Liver (tissue), 9 donors: ENCODE data around the gene CASQ1. TPM values are rescaled to one million over a fixed set of nuclear protein-coding genes. Genes with fewer than 3 reads are reported as not detected.

Source experiments
- DNase-seq: peaks from one replicate; pipeline ENCODE4 v3.0.0-alpha.2; 2017; ENCODE audit warnings: low spot score
- H3K27ac ChIP-seq, 2 donors: one replicate each; pipeline ENCODE4 v1.7.0; 2013; ENCODE audit warnings: inconsistent platforms in 2 of 2, low read length in 2 of 2, control low read depth in 1 of 2, low read depth in 1 of 2, mild to moderate bottlenecking in 1 of 2
- H3K27me3 ChIP-seq, 4 donors: one replicate each; pipeline versions ENCODE4 v1.6.1 to v1.7.0; 2013; ENCODE audit warnings: low read length in 3 of 4, inconsistent platforms in 1 of 4, mild to moderate bottlenecking in 1 of 4, moderate library complexity in 1 of 4; ENCODE audit not compliant: control insufficient read depth in 4 of 4, insufficient read depth in 4 of 4
- H3K36me3 ChIP-seq, 4 donors: one replicate each; pipeline versions ENCODE4 v1.6.1 to v1.7.0; 2013; ENCODE audit warnings: low read length in 3 of 4, mild to moderate bottlenecking in 3 of 4, low read depth in 1 of 4, moderate library complexity in 1 of 4; ENCODE audit not compliant: control insufficient read depth in 4 of 4, insufficient read depth in 3 of 4
- H3K4me1 ChIP-seq, 4 donors: one replicate each; pipeline versions ENCODE4 v1.6.1 to v1.7.0; 2013; ENCODE audit warnings: low read length in 3 of 4, mild to moderate bottlenecking in 3 of 4, moderate library complexity in 1 of 4; ENCODE audit not compliant: control insufficient read depth in 4 of 4, insufficient read depth in 4 of 4
- H3K4me3 ChIP-seq, 3 donors: one replicate each; pipeline versions ENCODE4 v1.6.1 to v1.7.0; 2013; ENCODE audit warnings: low read length in 3 of 3, control low read depth in 1 of 3, low read depth in 1 of 3, mild to moderate bottlenecking in 1 of 3
- H3K9ac ChIP-seq, 2 donors: one replicate each; pipeline ENCODE4 v1.7.0; 2013; ENCODE audit warnings: low read length in 2 of 2, mild to moderate bottlenecking in 2 of 2, moderate library complexity in 2 of 2, control low read depth in 1 of 2, low read depth in 1 of 2
- H3K9me3 ChIP-seq, 4 donors: one replicate each; pipeline versions ENCODE4 v1.6.1 to v1.7.0; 2013; ENCODE audit warnings: low read length in 3 of 4; ENCODE audit not compliant: control insufficient read depth in 4 of 4
- EGR1 ChIP-seq, 2 donors: IDR thresholded peaks; 2 replicates each; pipeline ENCODE4 v1.6.1; 2016 to 2018; ENCODE audit warnings: antibody characterized with exemption in 2 of 2, low read depth in 2 of 2
- FOXA2 ChIP-seq: IDR thresholded peaks from 2 replicates; pipeline ENCODE4 v1.6.1; 2016; ENCODE audit warnings: antibody characterized with exemption
- GABPA ChIP-seq, 2 donors: IDR thresholded peaks in 1 of 2; conservative IDR thresholded peaks in 1 of 2; 2 replicates each; pipeline ENCODE4 v1.6.1; 2016; ENCODE audit warnings: antibody characterized with exemption in 2 of 2, mild to moderate bottlenecking in 1 of 2, moderate library complexity in 1 of 2
- HNF4A ChIP-seq, 2 donors: conservative IDR thresholded peaks; 2 replicates each; pipeline ENCODE4 v1.6.1; 2016; ENCODE audit warnings: antibody characterized with exemption in 2 of 2, mild to moderate bottlenecking in 2 of 2
- HNF4G ChIP-seq: IDR thresholded peaks from 2 replicates; pipeline ENCODE4 v1.6.1; 2016; ENCODE audit warnings: antibody characterized with exemption
- JUND ChIP-seq, 2 donors: IDR thresholded peaks; 2 replicates each; pipeline ENCODE4 v1.6.1; 2016; ENCODE audit warnings: antibody characterized with exemption in 2 of 2
- NR2F2 ChIP-seq: IDR thresholded peaks from 2 replicates; pipeline ENCODE4 v1.6.1; 2016; ENCODE audit warnings: antibody characterized with exemption
- RAD21 ChIP-seq, 2 donors: IDR thresholded peaks; 2 replicates each; pipeline ENCODE4 v1.6.1; 2016; ENCODE audit warnings: antibody characterized with exemption in 2 of 2, mild to moderate bottlenecking in 2 of 2
- RXRA ChIP-seq, 2 donors: IDR thresholded peaks; 2 replicates each; pipeline ENCODE4 v1.6.1; 2017 to 2018; ENCODE audit warnings: antibody characterized with exemption in 2 of 2, mild to moderate bottlenecking in 1 of 2
- SP1 ChIP-seq: IDR thresholded peaks from 2 replicates; pipeline ENCODE4 v1.6.1; 2018; ENCODE audit warnings: antibody characterized with exemption, mild to moderate bottlenecking
- YY1 ChIP-seq: IDR thresholded peaks from 2 replicates; pipeline ENCODE4 v1.6.1; 2016; ENCODE audit warnings: antibody characterized with exemption, mild to moderate bottlenecking
- WGBS: extraction: QIAGEN DNeasy Blood & Tissue Kit; methylation state at CpG from one replicate; pipeline ENCODE4 v1.1.7; 2013; 5-methylcytosine and 5-hydroxymethylcytosine counted together
- polyA plus RNA-seq, 2 donors: library from polyadenylated mRNA; stranded (reverse) in 1 of 2; unstranded in 1 of 2; fragments of 200-250 nt in 1 of 2; fragments of >200 nt in 1 of 2; fragmentation: Nextera tagmentation in 1 of 2; extraction: Ambion mirVana in 1 of 2; gene quantifications; one replicate each; pipeline versions ENCODE4 v1.2.1 to v1.2.3, GENCODE V29; 2013 to 2015
- total RNA-seq, 2 donors: library from RNA; depleted of rRNA; stranded (reverse); fragments of >200 nt; gene quantifications; one replicate each; pipeline ENCODE4 v1.2.3, GENCODE V29; 2014
- TF ChIP-seq, protein P1 (sequence below): IDR thresholded peaks from 2 replicates; pipeline ENCODE4 v1.6.1; 2016; ENCODE audit warnings: antibody characterized with exemption
- TF ChIP-seq, protein P2 (sequence below): IDR thresholded peaks from 2 replicates; pipeline ENCODE4 v1.6.1; 2016; ENCODE audit warnings: antibody characterized with exemption
- TF ChIP-seq, protein P3 (sequence below): IDR thresholded peaks from 2 replicates; pipeline ENCODE4 v1.6.1; 2016; ENCODE audit warnings: antibody characterized with exemption, mild to moderate bottlenecking
- TF ChIP-seq, protein P4 (sequence below): fragments of 150-350 bp; IDR thresholded peaks from 2 replicates; pipeline ENCODE4 v1.5.1; 2017; ENCODE audit warnings: improper control_type of control experiment, low read depth, low read length; ENCODE audit not compliant: missing input control
- donor health status: healthy.
- donor health status: healthy.
- donor health status: healthy.
- donor health status: healthy.
- donor health status: healthy.

Gene CASQ1
- total and polyA plus RNA-seq, 4 donors = not detected

DNA sequence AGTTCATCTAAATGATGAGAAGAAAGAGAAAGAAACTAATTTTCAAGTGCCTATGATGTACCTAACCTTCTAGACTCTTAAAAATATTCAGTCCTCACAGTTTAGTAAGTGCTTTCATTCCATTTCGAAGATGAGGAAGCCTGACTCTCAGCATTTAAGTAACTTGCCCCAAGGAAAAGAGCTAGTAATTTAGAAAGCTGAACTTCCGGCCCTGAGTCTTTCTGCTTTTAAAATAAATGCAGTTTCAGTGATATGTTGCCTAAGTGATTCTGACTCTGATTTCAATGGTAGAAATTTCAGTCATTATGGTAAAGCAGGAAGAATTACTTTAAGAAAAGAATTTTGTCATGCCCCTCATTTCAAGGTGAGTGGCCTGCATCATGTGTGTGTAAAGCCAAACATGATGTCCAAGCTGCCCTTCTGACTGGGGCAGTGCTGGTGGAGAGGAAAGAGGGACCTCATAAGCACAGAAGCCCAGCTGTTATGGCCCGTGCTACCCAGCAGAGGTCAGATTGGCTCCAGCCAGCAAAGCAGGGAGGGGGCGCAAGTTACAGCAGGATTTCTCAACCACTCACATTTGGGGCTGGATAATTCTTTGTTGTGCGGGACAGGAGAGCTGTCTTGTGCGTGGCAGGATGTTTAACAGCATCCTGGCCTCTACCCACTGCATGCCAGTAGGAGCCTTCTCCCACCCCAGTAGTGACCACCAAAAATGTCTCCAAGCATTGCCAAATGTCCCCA lies 28.2 kb upstream of the CASQ1 start:
- Histone ChIP-seq H3K4me3 (no peak overlapping the region), H3K27ac (no peak overlapping the region), H3K9me3 (no peaks in the 10 kb centered on the region), H3K27me3 (no peaks in the 10 kb centered on the region), H3K36me3 (no peaks in the 10 kb centered on the region), H3K4me1 (no peaks in the 10 kb centered on the region), H3K9ac (no peak overlapping the region)
- 75% methylated on average over 6 of the region's 6 CpGs for WGBS
- TF ChIP-seq EGR1 (IDR thresholded peaks at IDR 0.05; ENCODE audit: low read depth in 2 of 2) = no peak
- TF ChIP-seq RAD21 (IDR thresholded peaks at IDR 0.05) = peak; percentile 18 to 35
- TF ChIP-seq, protein P1, sequence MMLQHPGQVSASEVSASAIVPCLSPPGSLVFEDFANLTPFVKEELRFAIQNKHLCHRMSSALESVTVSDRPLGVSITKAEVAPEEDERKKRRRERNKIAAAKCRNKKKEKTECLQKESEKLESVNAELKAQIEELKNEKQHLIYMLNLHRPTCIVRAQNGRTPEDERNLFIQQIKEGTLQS = no peak
- no peak for DNase-seq

DNA sequence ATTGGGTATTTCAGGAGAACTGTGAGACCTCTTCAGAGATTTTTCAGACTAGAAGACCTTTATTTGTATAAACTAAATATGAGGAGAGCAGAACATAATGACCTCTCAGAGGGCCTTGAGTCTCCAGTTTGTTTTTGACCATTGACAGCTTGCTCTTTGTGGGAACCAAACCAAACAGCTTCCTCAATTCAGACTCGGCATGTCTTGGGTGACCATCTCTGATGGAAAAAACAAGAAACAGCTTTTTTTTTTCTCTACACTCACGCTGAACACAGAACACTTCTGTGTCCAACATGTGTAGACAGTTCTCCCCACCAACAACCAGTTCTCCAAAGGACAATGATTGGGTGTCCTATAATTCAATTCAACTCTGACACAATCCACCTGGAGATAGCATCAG lies 27.4 kb upstream of the CASQ1 start:
- Histone ChIP-seq H3K4me1 (no peaks in the 10 kb centered on the region), H3K27ac (no peak overlapping the region), H3K27me3 (no peaks in the 10 kb centered on the region), H3K9ac (no peak overlapping the region), H3K4me3 (no peak overlapping the region), H3K36me3 (no peaks in the 10 kb centered on the region), H3K9me3 (no peaks in the 10 kb centered on the region)
- TF ChIP-seq NR2F2 = no peak
- TF ChIP-seq YY1 = no peak
- TF ChIP-seq, protein P2, sequence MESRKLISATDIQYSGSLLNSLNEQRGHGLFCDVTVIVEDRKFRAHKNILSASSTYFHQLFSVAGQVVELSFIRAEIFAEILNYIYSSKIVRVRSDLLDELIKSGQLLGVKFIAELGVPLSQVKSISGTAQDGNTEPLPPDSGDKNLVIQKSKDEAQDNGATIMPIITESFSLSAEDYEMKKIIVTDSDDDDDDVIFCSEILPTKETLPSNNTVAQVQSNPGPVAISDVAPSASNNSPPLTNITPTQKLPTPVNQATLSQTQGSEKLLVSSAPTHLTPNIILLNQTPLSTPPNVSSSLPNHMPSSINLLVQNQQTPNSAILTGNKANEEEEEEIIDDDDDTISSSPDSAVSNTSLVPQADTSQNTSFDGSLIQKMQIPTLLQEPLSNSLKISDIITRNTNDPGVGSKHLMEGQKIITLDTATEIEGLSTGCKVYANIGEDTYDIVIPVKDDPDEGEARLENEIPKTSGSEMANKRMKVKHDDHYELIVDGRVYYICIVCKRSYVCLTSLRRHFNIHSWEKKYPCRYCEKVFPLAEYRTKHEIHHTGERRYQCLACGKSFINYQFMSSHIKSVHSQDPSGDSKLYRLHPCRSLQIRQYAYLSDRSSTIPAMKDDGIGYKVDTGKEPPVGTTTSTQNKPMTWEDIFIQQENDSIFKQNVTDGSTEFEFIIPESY = no peak
- TF ChIP-seq SP1 = no peak
- TF ChIP-seq FOXA2 = no peak
- no peak for TF ChIP-seq JUND (IDR thresholded peaks at IDR 0.05)
- no peak for TF ChIP-seq HNF4G
- TF ChIP-seq HNF4A (conservative IDR thresholded peaks at IDR 0.05) = no peak
- TF ChIP-seq, protein P3, sequence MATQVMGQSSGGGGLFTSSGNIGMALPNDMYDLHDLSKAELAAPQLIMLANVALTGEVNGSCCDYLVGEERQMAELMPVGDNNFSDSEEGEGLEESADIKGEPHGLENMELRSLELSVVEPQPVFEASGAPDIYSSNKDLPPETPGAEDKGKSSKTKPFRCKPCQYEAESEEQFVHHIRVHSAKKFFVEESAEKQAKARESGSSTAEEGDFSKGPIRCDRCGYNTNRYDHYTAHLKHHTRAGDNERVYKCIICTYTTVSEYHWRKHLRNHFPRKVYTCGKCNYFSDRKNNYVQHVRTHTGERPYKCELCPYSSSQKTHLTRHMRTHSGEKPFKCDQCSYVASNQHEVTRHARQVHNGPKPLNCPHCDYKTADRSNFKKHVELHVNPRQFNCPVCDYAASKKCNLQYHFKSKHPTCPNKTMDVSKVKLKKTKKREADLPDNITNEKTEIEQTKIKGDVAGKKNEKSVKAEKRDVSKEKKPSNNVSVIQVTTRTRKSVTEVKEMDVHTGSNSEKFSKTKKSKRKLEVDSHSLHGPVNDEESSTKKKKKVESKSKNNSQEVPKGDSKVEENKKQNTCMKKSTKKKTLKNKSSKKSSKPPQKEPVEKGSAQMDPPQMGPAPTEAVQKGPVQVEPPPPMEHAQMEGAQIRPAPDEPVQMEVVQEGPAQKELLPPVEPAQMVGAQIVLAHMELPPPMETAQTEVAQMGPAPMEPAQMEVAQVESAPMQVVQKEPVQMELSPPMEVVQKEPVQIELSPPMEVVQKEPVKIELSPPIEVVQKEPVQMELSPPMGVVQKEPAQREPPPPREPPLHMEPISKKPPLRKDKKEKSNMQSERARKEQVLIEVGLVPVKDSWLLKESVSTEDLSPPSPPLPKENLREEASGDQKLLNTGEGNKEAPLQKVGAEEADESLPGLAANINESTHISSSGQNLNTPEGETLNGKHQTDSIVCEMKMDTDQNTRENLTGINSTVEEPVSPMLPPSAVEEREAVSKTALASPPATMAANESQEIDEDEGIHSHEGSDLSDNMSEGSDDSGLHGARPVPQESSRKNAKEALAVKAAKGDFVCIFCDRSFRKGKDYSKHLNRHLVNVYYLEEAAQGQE = no peak
- DNase-seq = no peak
- WGBS = 82% methylated on average over 2 of the region's 2 CpGs

DNA sequence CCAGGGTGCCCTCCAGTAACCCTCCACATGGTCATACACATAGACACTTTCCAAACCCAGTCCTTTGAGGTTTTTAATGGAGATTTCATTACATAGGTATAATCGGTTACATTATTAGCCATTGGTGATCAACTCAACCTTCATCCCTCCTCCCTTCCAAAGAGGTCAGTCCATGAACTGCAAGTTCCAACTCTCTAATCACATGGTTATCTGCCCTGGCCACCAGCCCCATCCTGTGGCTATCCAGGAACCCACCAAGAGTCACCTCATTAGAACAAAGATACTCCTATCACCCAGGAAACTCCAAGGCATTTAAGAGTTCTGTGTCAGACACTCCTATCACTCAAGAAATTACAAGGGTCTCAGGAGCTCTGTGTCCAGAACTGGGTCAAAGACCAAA lies 26.8 kb upstream of the CASQ1 start:
- 94% methylated on average over 1 of the region's 1 CpG for WGBS

More for the DNA sequence above, 26.8 kb upstream of the CASQ1 start:
- Histone ChIP-seq H3K4me3 (no peak overlapping the region), H3K4me1 (no peaks in the 10 kb centered on the region), H3K9ac (no peak overlapping the region), H3K27me3 (no peaks in the 10 kb centered on the region), H3K9me3 (no peaks in the 10 kb centered on the region), H3K27ac (no peak overlapping the region), H3K36me3 (no peaks in the 10 kb centered on the region)
- TF ChIP-seq RAD21 (IDR thresholded peaks at IDR 0.05) = peak in 1 of 2 donors; percentile 34
- TF ChIP-seq, protein P4, sequence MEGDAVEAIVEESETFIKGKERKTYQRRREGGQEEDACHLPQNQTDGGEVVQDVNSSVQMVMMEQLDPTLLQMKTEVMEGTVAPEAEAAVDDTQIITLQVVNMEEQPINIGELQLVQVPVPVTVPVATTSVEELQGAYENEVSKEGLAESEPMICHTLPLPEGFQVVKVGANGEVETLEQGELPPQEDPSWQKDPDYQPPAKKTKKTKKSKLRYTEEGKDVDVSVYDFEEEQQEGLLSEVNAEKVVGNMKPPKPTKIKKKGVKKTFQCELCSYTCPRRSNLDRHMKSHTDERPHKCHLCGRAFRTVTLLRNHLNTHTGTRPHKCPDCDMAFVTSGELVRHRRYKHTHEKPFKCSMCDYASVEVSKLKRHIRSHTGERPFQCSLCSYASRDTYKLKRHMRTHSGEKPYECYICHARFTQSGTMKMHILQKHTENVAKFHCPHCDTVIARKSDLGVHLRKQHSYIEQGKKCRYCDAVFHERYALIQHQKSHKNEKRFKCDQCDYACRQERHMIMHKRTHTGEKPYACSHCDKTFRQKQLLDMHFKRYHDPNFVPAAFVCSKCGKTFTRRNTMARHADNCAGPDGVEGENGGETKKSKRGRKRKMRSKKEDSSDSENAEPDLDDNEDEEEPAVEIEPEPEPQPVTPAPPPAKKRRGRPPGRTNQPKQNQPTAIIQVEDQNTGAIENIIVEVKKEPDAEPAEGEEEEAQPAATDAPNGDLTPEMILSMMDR = peak; percentile 7
- no peak for TF ChIP-seq RXRA (IDR thresholded peaks at IDR 0.05)
- TF ChIP-seq GABPA (IDR thresholded peaks at IDR 0.05 in 1 of 2, conservative IDR thresholded peaks at IDR 0.05 in 1 of 2) = no peak
- TF ChIP-seq HNF4G = no peak
- no peak for DNase-seq
